ENCODE results near the gene FAM83D. TPM values are rescaled to one million over a fixed set of nuclear protein-coding genes. Genes with fewer than 3 reads are reported as not detected.
"Not testable (repeated sequence)": the region's sequence is repeated elsewhere in the genome, so short reads cannot be mapped to it uniquely, and the experiment has no call there.

Gene FAM83D
- polyA plus RNA-seq, 3 donors: 0.17 to 0.64 (median 0.56) TPM

GRCh38 chr20:38985603-38986170, 59.5 kb downstream of the FAM83D start:
- no peak overlapping the region for H3K27ac ChIP-seq (ENCODE audit: low read depth, low read length)
- WGBS, 3 donors: 47 to 63% (median 49%) methylated on average over 1 of the region's 1 CpG

- no peak overlapping the region for H3K27ac ChIP-seq (ENCODE audit: low read depth, low read length)
- 60 to 82% (median 61%) methylated on average over 2 of the region's 2 CpGs for WGBS, 3 donors
These were observed 60.4 kb downstream of the FAM83D start for GRCh38 chr20:38986663-38987062.

GRCh38 chr20:38987777-38988176, 61.6 kb downstream of the FAM83D start:
- WGBS, 3 donors: 64 to 84% (median 73%) methylated on average over 4 of the region's 4 CpGs

GRCh38 chr20:38990728-38991127, 64.5 kb downstream of the FAM83D start:
- H3K27ac ChIP-seq (ENCODE audit: low read depth, low read length): no peak overlapping the region
- WGBS, 3 donors: 90 to 97% (median 96%) methylated on average over 1 of the region's 1 CpG

More at GRCh38 chr20:38987777-38988176, 61.6 kb downstream of the FAM83D start:
- H3K27ac ChIP-seq (ENCODE audit: low read depth, low read length): no peak overlapping the region

- H3K27ac ChIP-seq (ENCODE audit: low read depth, low read length): no peak overlapping the region
- 74 to 84% (median 78%) methylated on average over 5 of the region's 5 CpGs for WGBS, 3 donors
These were observed 65.8 kb downstream of the FAM83D start for GRCh38 chr20:38991814-38992704.

GRCh38 chr20:38995536-38996044, 69.4 kb downstream of the FAM83D start:
- 81 to 94% (median 92%) methylated on average over 3 of the region's 3 CpGs for WGBS, 3 donors
- H3K27ac ChIP-seq (ENCODE audit: low read depth, low read length): no peak overlapping the region

- WGBS, 3 donors: 97 to 100% (median 98%) methylated on average over 1 of the region's 1 CpG
- H3K27ac ChIP-seq (ENCODE audit: low read depth, low read length): not testable (repeated sequence)
These were observed 70.6 kb downstream of the FAM83D start for GRCh38 chr20:38996866-38997265.

- 88 to 92% (median 89%) methylated on average over 8 of the region's 8 CpGs for WGBS, 3 donors
- H3K27ac ChIP-seq (ENCODE audit: low read depth, low read length): no peak overlapping the region
These were observed 71.4 kb downstream of the FAM83D start for GRCh38 chr20:38997622-38998021.

- H3K27ac ChIP-seq (ENCODE audit: low read depth, low read length): no peak overlapping the region
- WGBS, 3 donors: 93 to 98% (median 94%) methylated on average over 3 of the region's 3 CpGs
These were observed 73.0 kb downstream of the FAM83D start for GRCh38 chr20:38999217-38999616.

GRCh38 chr20:38999965-39000910, 74.0 kb downstream of the FAM83D start:
- H3K27ac ChIP-seq (ENCODE audit: low read depth, low read length): no peak overlapping the region
- WGBS, 3 donors: 92 to 97% (median 95%) methylated on average over 6 of the region's 6 CpGs

Other genes starting within 250 kb of the FAM83D start
- gene SLC32A1, start 201.9 kb upstream of the FAM83D start, polyA plus RNA-seq: not detected
- 1 to 10 TPM; 3.1 to 5.0 (median 3.5) TPM for gene ACTR5, start 178.0 kb upstream of the FAM83D start, polyA plus RNA-seq
- gene PPP1R16B, start 120.7 kb upstream of the FAM83D start, polyA plus RNA-seq: 1 to 10 TPM; 2.9 to 9.0 (median 6.8) TPM
- gene DHX35, start 35.9 kb downstream of the FAM83D start, polyA plus RNA-seq: 1 to 10 TPM; 3.0 to 7.4 (median 6.9) TPM

Measured in adipose tissue (tissue), 3 donors.